NT2/D1 (cell line): Measurements from ENCODE around the gene HS6ST3.

ENCODE experiments used
- DNase-seq: peaks from one replicate; pipeline ENCODE4 v3.0.0-alpha.2; 2011; ENCODE audit warnings: low read depth, low spot score
- H3K27me3 ChIP-seq: 2 replicates; pipeline ENCODE4 v1.6.0; 2011; ENCODE audit warnings: mild to moderate bottlenecking; ENCODE audit not compliant: insufficient read length, insufficient read depth
- H3K36me3 ChIP-seq: 2 replicates; pipeline ENCODE4 v1.6.1; 2011; ENCODE audit warnings: mild to moderate bottlenecking, low read length, mixed read lengths; ENCODE audit not compliant: insufficient read depth, insufficient read length
- H3K4me1 ChIP-seq: 2 replicates; pipeline ENCODE4 v1.5.1; 2011; ENCODE audit not compliant: insufficient read depth, insufficient read length
- H3K4me3 ChIP-seq: 2 replicates; pipeline ENCODE4 v1.5.1; 2011; ENCODE audit warnings: low read depth; ENCODE audit not compliant: insufficient read length
- H3K9ac ChIP-seq: 2 replicates; pipeline ENCODE4 v1.6.0; 2011; ENCODE audit warnings: low read depth; ENCODE audit not compliant: insufficient read length
- H3K9me3 ChIP-seq: 2 replicates; pipeline ENCODE4 v1.5.1; 2011; ENCODE audit warnings: mild to moderate bottlenecking, low read length; ENCODE audit not compliant: insufficient read depth
- SUZ12 ChIP-seq: IDR thresholded peaks from 2 replicates; pipeline ENCODE4 v1.6.1; 2011; ENCODE audit not compliant: insufficient read length, insufficient read depth; ENCODE audit errors: extremely low read depth
- YY1 ChIP-seq: IDR thresholded peaks from 2 replicates; pipeline ENCODE4 v1.6.1; 2011; ENCODE audit not compliant: insufficient read length, insufficient read depth
- ZNF274 ChIP-seq: IDR thresholded peaks from 2 replicates; pipeline ENCODE4 v1.6.1; 2011; ENCODE audit warnings: mild to moderate bottlenecking, low read depth, low read length

Gene HS6ST3

GRCh38 chr13:96540670-96541069, 450.8 kb downstream of the HS6ST3 start:
- TF ChIP-seq SUZ12, result no peak
- TF ChIP-seq YY1, result no peak
- no peak for TF ChIP-seq ZNF274
- H3K9ac ChIP-seq, result no peak overlapping the region
- no peaks in the 10 kb centered on the region for H3K9me3 ChIP-seq
- no peaks in the 10 kb centered on the region for H3K27me3 ChIP-seq
- no peaks in the 10 kb centered on the region for H3K36me3 ChIP-seq
- DNase-seq, result no peak
- H3K4me3 ChIP-seq, result no peak overlapping the region
- no peaks in the 10 kb centered on the region for H3K4me1 ChIP-seq

GRCh38 chr13:96542986-96543385, 453.1 kb downstream of the HS6ST3 start:
- Histone ChIP-seq H3K4me1 (no peaks in the 10 kb centered on the region), H3K4me3 (no peak overlapping the region), H3K27me3 (no peaks in the 10 kb centered on the region), H3K9me3 (no peaks in the 10 kb centered on the region), H3K36me3 (no peaks in the 10 kb centered on the region), H3K9ac (no peak overlapping the region)
- TF ChIP-seq ZNF274 (no peak), YY1 (no peak), SUZ12 (no peak)
- DNase-seq, result no peak

DNA sequence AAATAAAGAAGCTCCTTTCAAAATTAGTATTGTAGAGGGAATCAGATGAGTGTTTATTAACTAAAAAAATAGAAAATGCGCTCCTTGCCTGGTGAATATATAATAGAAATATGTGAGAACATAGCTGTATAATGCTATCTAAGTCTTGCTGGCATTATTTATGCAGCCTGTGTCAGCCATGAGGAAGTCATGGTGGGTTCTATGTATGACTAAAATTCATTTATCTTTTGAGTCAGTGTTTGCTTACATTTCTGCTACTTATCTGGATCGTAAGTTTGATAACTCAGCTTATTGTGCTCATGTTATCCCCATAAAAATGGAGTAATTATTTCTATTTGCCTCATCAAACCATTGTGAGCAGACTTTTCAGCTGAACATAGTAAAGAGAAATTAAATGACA, 455.1 kb downstream of the HS6ST3 start:
- no peak overlapping the region for H3K4me3 ChIP-seq
- DNase-seq, result no peak
- H3K9ac ChIP-seq, result no peak overlapping the region
- TF ChIP-seq YY1 (no peak), ZNF274 (no peak), SUZ12 (no peak)
- H3K27me3 ChIP-seq, result no peaks in the 10 kb centered on the region
- H3K36me3 ChIP-seq, result no peaks in the 10 kb centered on the region
- H3K9me3 ChIP-seq, result no peaks in the 10 kb centered on the region
- no peaks in the 10 kb centered on the region for H3K4me1 ChIP-seq

- TF ChIP-seq SUZ12 (no peak), YY1 (no peak), ZNF274 (no peak)
- Histone ChIP-seq H3K4me3 (no peak overlapping the region), H3K9ac (no peak overlapping the region), H3K9me3 (no peaks in the 10 kb centered on the region), H3K27me3 (no peaks in the 10 kb centered on the region), H3K4me1 (no peaks in the 10 kb centered on the region), H3K36me3 (no peaks in the 10 kb centered on the region)
- DNase-seq, result no peak
Observed at GRCh38 chr13:96546463-96546862, 456.6 kb downstream of the HS6ST3 start.

DNA sequence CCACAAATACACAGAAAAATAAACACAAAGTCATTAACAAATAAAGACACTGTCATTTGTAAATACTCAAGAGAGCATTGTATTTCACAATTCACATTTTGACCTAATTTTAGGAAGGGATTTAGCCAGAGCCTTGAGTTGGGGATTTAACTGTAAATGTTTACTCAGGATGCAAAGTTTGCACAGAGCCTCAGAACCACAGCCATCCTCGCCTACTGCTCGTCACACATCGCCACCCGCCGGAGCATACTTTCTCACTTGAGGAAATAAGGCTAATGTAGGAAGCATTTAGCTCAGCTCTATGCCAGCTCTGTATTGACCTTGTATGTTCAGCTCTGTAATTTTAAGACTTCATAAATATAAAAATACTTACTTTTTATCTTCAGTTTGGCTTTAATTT, 461.6 kb downstream of the HS6ST3 start:
- Histone ChIP-seq H3K9ac (no peak overlapping the region), H3K9me3 (no peaks in the 10 kb centered on the region), H3K36me3 (no peaks in the 10 kb centered on the region), H3K4me3 (no peak overlapping the region), H3K27me3 (no peaks in the 10 kb centered on the region), H3K4me1 (no peaks in the 10 kb centered on the region)
- DNase-seq, result no peak
- TF ChIP-seq ZNF274, result no peak
- TF ChIP-seq SUZ12, result no peak
- TF ChIP-seq YY1, result no peak

DNA sequence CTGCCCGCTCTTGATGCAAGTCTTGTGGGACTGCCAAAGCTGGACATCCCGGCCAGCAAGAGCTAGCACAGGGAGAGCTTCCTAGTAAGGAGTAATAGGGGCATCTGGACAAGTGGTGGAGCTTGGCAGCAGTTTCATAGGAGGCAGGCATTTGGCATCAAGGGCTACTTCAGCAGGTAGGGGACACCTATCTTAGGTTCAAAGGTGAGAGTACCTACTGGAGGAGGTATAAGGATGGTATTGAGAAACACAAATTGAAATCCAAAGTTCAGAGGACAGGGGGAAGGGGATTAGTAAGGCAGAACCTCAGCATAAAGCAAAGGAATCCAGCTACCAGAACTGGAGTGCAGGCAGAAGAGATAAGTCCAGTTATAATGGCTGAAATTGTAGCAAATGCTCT, 462.7 kb downstream of the HS6ST3 start:
- no peak for TF ChIP-seq ZNF274
- TF ChIP-seq YY1, result no peak
- no peak for TF ChIP-seq SUZ12
- DNase-seq, result no peak
- Histone ChIP-seq H3K36me3 (no peaks in the 10 kb centered on the region), H3K9ac (no peak overlapping the region), H3K27me3 (no peaks in the 10 kb centered on the region), H3K4me1 (no peaks in the 10 kb centered on the region), H3K4me3 (no peak overlapping the region), H3K9me3 (no peaks in the 10 kb centered on the region)

- Histone ChIP-seq H3K4me3 (no peak overlapping the region), H3K9me3 (no peaks in the 10 kb centered on the region), H3K36me3 (no peaks in the 10 kb centered on the region), H3K27me3 (no peaks in the 10 kb centered on the region), H3K4me1 (no peaks in the 10 kb centered on the region), H3K9ac (no peak overlapping the region)
- TF ChIP-seq ZNF274 (no peak), YY1 (no peak), SUZ12 (no peak)
- DNase-seq, result no peak
Observed at GRCh38 chr13:96553796-96554195, 463.9 kb downstream of the HS6ST3 start.

DNA sequence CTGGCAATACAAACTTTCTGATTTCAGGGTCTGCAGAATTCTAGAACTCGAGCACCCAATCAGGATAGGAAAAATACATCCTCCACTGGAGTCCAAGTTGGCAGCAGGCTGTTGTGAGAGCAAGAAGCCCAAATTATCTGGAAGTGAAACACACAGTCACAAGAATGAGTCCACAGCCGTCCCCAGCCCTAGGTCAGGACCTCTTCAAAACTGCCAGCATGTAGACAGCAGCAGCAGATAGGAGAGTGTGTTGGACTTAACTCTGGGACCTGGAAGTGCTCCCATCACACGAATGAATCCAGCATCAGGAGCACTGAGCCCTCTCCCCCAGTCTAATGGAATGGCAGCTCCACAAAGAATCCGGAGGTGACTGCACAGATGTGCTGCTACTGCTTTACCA, 483.7 kb downstream of the HS6ST3 start:
- TF ChIP-seq SUZ12 (no peak), YY1 (no peak)
- DNase-seq, result no peak
- no peaks in the 10 kb centered on the region for H3K36me3 ChIP-seq
- H3K4me3 ChIP-seq, result no peak overlapping the region
- H3K9me3 ChIP-seq, result no peaks in the 10 kb centered on the region
- H3K27me3 ChIP-seq, result no peaks in the 10 kb centered on the region
- no peaks in the 10 kb centered on the region for H3K4me1 ChIP-seq
- no peak overlapping the region for H3K9ac ChIP-seq
